ENCODE measurements around the gene ZNF594. TPM values are rescaled to one million over a fixed set of nuclear protein-coding genes. Genes with fewer than 3 reads are reported as not detected.

The ZNF594 gene
- total and polyA plus RNA-seq, 2 donors (not counting 3 experiments of a cell fraction or from before 2014, with no cell fraction given): 1.2 to 5.8 TPM

GRCh38 chr17:5183410-5183793 is 8.3 kb downstream of the ZNF594 start:
- H3K4me3 ChIP-seq (replicated peaks in 1 of 3; ENCODE audit: insufficient read depth in 1 of 3, low read depth in 1 of 3, low read length in 3 of 3): no peak overlapping the region
- CTCF ChIA-PET: interaction anchor here (1.1 kb wide), 1 partner anchor 8 kb away, joined by 5 read pairs; the partner anchor contains the start of gene ZNF594

DNA sequence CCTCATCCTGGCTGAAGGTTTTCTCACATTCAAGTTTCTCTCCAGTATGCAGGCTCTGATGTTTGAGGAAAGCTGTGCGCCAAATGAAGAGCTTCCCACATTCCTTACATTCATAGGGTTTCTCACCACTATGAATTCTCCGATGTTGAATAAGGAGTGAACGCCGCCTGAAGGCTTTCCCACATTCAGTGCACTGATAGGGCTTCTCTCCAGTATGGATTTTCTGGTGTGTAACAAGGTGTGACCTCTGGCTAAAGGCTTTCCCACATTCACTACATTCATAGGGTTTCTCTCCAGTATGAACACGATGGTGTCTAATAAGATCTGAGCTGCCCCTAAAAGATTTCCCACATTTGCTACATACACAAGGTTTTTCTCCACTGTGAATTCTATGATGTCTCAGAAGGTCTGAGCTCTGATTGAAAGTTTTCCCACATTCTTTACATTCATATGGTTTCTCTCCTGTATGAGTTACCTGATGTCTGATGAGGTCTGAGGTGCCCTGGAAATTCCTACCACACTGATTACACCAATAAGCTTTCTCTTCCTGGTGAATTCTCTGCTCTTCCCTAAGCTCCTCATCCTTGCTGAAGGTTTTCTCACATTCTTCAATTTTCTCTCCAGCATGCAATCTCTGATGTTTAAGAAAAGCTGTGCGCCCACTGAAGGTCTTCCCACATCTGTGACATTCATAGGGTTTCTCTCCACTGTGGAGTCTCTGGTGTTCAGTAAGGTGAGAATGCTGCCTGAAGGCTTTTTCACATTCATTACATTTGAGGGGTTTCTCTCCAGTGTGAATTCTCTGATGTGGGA is 8.9 kb downstream of the ZNF594 start:
- H2AFZ ChIP-seq (ENCODE audit: low read depth, low read length): no peak overlapping the region
- BruUV-seq (replicated peaks): no TSS peak
- intact Hi-C loops (cut with micrococcal nuclease): no loop called here
- no peak overlapping the region for H3K27ac ChIP-seq (ENCODE audit: insufficient read depth, low read depth, low read length)
- no peaks in the 10 kb centered on the region for H4K20me1 ChIP-seq (replicated peaks; ENCODE audit: control insufficient read depth, extremely low read depth, insufficient read depth, low read length)
- dilution Hi-C loops (cut with MboI; ENCODE audit: extremely low pct_ligation_motif_present, low sequenced_read_pairs): no loop called here
- H3K9me1 ChIP-seq (replicated peaks; ENCODE audit: control insufficient read depth, extremely low read depth, insufficient read depth, low read length): no peaks in the 10 kb centered on the region
- H3K79me2 ChIP-seq (ENCODE audit: control insufficient read depth, insufficient read depth, low read length): no peaks in the 10 kb centered on the region
- H3K4me3 ChIP-seq (replicated peaks in 1 of 3; ENCODE audit: insufficient read depth in 1 of 3, low read depth in 1 of 3, low read length in 3 of 3): no peak overlapping the region
- no peaks in the 10 kb centered on the region for H3K36me3 ChIP-seq (ENCODE audit: control insufficient read depth in 2 of 2, extremely low read depth in 1 of 2, insufficient read depth in 2 of 2, low read length in 2 of 2)
- FAIRE-seq (no peak), DNase-seq (ENCODE audit: low read depth, low spot score) (no peak)
- ChIA-PET POLR2A (no interaction called here), CTCF (interaction anchor here (1.1 kb wide), 1 partner anchor 9 kb away, joined by 5 read pairs; the partner anchor contains the start of gene ZNF594)
- H3K4me2 ChIP-seq (ENCODE audit: insufficient read depth, low read length): no peak overlapping the region
- no peak overlapping the region for H3K9ac ChIP-seq (replicated peaks; ENCODE audit: extremely low read depth, insufficient read depth, low read length)
- TF ChIP-seq EZH2 (IDR thresholded peaks at IDR 0.05; ENCODE audit: borderline replicate concordance, low read depth, low read length, severe bottlenecking) (no peak), POLR2A (IDR thresholded peaks at IDR 0.05; ENCODE audit: low read depth, low read length) (no peak), POLR2AphosphoS5 (IDR thresholded peaks at IDR 0.05; ENCODE audit: insufficient read depth, low read depth, low read length) (no peak), JUN (IDR thresholded peaks at IDR 0.05; ENCODE audit: borderline replicate concordance, insufficient read depth, insufficient read length, low read depth) (no peak), MYC (IDR thresholded peaks at IDR 0.05; ENCODE audit: low read depth, low read length) (no peak), GATA2 (IDR thresholded peaks at IDR 0.05; ENCODE audit: insufficient read depth, insufficient read length, low read depth, low read length) (no peak), FOS (IDR thresholded peaks at IDR 0.05; ENCODE audit: borderline replicate concordance, insufficient read depth, low read length) (no peak)
- TF ChIP-seq, protein P1, sequence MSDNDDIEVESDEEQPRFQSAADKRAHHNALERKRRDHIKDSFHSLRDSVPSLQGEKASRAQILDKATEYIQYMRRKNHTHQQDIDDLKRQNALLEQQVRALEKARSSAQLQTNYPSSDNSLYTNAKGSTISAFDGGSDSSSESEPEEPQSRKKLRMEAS (IDR thresholded peaks at IDR 0.05; ENCODE audit: insufficient read depth, insufficient read length): no peak
- TF ChIP-seq, protein P2, sequence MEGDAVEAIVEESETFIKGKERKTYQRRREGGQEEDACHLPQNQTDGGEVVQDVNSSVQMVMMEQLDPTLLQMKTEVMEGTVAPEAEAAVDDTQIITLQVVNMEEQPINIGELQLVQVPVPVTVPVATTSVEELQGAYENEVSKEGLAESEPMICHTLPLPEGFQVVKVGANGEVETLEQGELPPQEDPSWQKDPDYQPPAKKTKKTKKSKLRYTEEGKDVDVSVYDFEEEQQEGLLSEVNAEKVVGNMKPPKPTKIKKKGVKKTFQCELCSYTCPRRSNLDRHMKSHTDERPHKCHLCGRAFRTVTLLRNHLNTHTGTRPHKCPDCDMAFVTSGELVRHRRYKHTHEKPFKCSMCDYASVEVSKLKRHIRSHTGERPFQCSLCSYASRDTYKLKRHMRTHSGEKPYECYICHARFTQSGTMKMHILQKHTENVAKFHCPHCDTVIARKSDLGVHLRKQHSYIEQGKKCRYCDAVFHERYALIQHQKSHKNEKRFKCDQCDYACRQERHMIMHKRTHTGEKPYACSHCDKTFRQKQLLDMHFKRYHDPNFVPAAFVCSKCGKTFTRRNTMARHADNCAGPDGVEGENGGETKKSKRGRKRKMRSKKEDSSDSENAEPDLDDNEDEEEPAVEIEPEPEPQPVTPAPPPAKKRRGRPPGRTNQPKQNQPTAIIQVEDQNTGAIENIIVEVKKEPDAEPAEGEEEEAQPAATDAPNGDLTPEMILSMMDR (IDR thresholded peaks at IDR 0.05; ENCODE audit: extremely low read depth in 1 of 2, insufficient read depth in 1 of 2, low read depth in 1 of 2, low read length in 2 of 2): no peak
- peaks cover 34% of the 10 kb centered on the region for H3K9me3 ChIP-seq (replicated peaks; ENCODE audit: control insufficient read depth, insufficient read depth, low read length)
- no peaks in the 10 kb centered on the region for H3K27me3 ChIP-seq (ENCODE audit: control insufficient read depth in 2 of 2, insufficient read depth in 2 of 2, low read length in 2 of 2)
- H3K4me1 ChIP-seq (ENCODE audit: control insufficient read depth, extremely low read depth, insufficient read depth, low read length): no peaks in the 10 kb centered on the region

More at GRCh38 chr17:5183410-5183793, 8.3 kb downstream of the ZNF594 start:
- H2AFZ ChIP-seq (ENCODE audit: low read depth, low read length): no peak overlapping the region
- DNase-seq (ENCODE audit: low read depth, low spot score) (no peak), FAIRE-seq (no peak)
- no peaks in the 10 kb centered on the region for H3K79me2 ChIP-seq (ENCODE audit: control insufficient read depth, insufficient read depth, low read length)
- H3K4me2 ChIP-seq (ENCODE audit: insufficient read depth, low read length): no peak overlapping the region
- BruUV-seq (replicated peaks): no TSS peak
- no peak overlapping the region for H3K27ac ChIP-seq (ENCODE audit: insufficient read depth, low read depth, low read length)
- intact Hi-C loops (cut with micrococcal nuclease) (no loop called here), dilution Hi-C loops (cut with MboI; ENCODE audit: extremely low pct_ligation_motif_present, low sequenced_read_pairs) (no loop called here)
- H3K9me1 ChIP-seq (replicated peaks; ENCODE audit: control insufficient read depth, extremely low read depth, insufficient read depth, low read length): no peaks in the 10 kb centered on the region
- no peak overlapping the region for H3K9ac ChIP-seq (replicated peaks; ENCODE audit: extremely low read depth, insufficient read depth, low read length)
- H3K27me3 ChIP-seq (ENCODE audit: control insufficient read depth in 2 of 2, insufficient read depth in 2 of 2, low read length in 2 of 2): no peaks in the 10 kb centered on the region
- peaks cover 34% of the 10 kb centered on the region for H3K9me3 ChIP-seq (replicated peaks; ENCODE audit: control insufficient read depth, insufficient read depth, low read length)
- H3K36me3 ChIP-seq (ENCODE audit: control insufficient read depth in 2 of 2, extremely low read depth in 1 of 2, insufficient read depth in 2 of 2, low read length in 2 of 2): no peaks in the 10 kb centered on the region
- TF ChIP-seq GATA2 (IDR thresholded peaks at IDR 0.05; ENCODE audit: insufficient read depth, insufficient read length, low read depth, low read length): no peak
- TF ChIP-seq, protein P2 (IDR thresholded peaks at IDR 0.05; ENCODE audit: extremely low read depth in 1 of 2, insufficient read depth in 1 of 2, low read depth in 1 of 2, low read length in 2 of 2): no peak
- POLR2A ChIA-PET: no interaction called here
- no peaks in the 10 kb centered on the region for H3K4me1 ChIP-seq (ENCODE audit: control insufficient read depth, extremely low read depth, insufficient read depth, low read length)
- no peaks in the 10 kb centered on the region for H4K20me1 ChIP-seq (replicated peaks; ENCODE audit: control insufficient read depth, extremely low read depth, insufficient read depth, low read length)

Data from endothelial cell of umbilical vein (primary cell).